Fibroblast of mammary gland (primary cell): ENCODE results near the gene IER5.
A peak's percentile ranks its signal among the peaks of the same experiment; 100 is the strongest.

Experiments used
- DNase-seq: peaks from one replicate; pipeline ENCODE4 v3.0.0-alpha.2; 2010; ENCODE audit warnings: low read depth
- H3K4me3 ChIP-seq: 2 replicates; pipeline ENCODE4 v1.5.1; 2011; ENCODE audit warnings: low read depth, mild to moderate bottlenecking, low read length, moderate library complexity; ENCODE audit not compliant: control insufficient read depth
- CTCF ChIP-seq: conservative IDR thresholded peaks from 2 replicates; pipeline ENCODE4 v1.5.1; 2011; ENCODE audit warnings: low read depth, low read length, inconsistent platforms; ENCODE audit not compliant: control insufficient read depth, insufficient read depth

IER5 gene

DNA sequence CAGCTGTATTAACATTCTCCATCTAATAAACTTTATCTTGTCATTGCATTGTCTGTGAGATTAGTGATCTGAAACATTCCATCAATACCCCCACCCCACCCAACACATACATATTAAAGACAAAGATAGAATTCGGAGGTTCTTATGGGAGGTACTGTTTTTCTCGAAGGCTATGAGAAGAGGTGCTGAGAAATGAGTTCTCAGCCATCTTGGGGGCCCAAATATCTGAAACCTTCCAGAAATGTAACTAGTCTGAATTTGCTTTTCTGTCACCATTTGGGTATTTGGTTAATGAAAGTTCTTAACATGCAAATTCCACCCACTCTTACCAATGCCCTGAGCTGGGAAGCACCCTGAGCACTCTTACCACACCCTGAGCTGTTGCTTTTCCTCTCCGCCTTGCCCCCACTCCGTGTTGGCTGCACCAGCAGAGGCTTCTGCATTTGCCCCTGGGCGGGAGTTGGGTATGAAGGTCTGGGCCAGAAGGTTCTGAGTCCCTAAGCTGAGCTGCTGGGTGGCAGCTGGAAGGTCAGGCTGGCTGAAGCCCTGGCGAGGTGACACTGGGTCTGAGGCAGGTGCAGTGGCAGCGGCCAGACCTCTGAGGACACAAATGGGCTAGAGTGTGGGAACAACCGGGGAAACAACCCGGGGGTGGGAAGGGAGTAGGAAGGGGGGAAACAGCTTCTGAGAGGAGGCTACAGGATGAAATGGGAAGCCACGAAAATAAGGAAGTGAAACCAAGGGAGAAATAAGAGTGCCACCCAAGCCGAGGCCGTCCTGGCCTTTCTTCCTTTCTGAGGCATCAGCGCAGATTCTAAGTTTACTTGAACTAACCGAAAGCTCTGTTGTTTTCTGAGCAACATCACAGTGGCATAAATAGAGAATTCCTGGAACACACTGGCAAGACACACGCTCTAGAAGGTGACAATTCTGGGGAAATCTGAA, 26.3 kb upstream of the IER5 start:
- H3K4me3 ChIP-seq: no peak overlapping the region
- TF ChIP-seq CTCF: no peak
- DNase-seq: no peak

DNA sequence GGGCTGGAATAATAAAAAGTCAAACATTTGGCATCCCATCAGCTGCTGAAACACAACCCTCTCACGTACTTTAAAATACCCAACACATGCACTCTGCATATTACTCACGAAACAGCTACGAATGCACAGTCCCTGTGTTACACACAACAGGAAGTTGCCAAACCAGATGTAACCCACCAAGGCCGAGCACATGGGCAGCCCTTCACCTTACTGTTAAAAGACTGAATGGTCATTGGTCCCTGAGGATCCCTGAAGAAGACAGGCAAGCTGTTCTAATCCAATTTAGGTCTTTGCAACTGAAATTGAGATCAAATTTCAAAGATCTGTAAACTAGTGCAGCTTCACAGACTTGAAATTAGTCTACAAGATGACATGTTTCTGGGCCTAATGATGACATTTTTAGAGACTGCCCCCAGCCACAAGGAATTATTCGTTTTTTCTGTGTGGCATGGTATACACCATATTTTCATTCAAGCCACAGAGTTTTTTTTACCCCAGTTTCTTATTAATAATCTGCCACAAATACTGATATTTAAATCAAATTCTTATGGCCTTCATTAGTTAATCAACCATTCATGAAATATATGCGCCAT, 25.6 kb upstream of the IER5 start:
- TF ChIP-seq CTCF: no peak
- DNase-seq: peak; percentile 38
- no peak overlapping the region for H3K4me3 ChIP-seq

GRCh38 chr1:181064011-181064623, 24.4 kb upstream of the IER5 start:
- no peak for DNase-seq
- no peak for TF ChIP-seq CTCF
- H3K4me3 ChIP-seq: no peak overlapping the region

- no peak overlapping the region for H3K4me3 ChIP-seq
- DNase-seq: no peak
- no peak for TF ChIP-seq CTCF
These were observed 23.8 kb upstream of the IER5 start for GRCh38 chr1:181064702-181065101.

- no peak overlapping the region for H3K4me3 ChIP-seq
- peak; percentile 88 for DNase-seq
- no peak for TF ChIP-seq CTCF
These were observed 14.9 kb upstream of the IER5 start for GRCh38 chr1:181073638-181074037.

GRCh38 chr1:181075766-181076350, 12.6 kb upstream of the IER5 start:
- TF ChIP-seq CTCF: no peak

More at GRCh38 chr1:181075766-181076350, 12.6 kb upstream of the IER5 start:
- H3K4me3 ChIP-seq: no peak overlapping the region
- DNase-seq: no peak
